ENCODE results near the gene GET4. TPM values are rescaled to one million over a fixed set of nuclear protein-coding genes. Genes with fewer than 3 reads are reported as not detected.

The GET4 gene
- total and polyA plus RNA-seq, 2 of the 8 experiments (the other 6 are each of a cell fraction or from before 2014, with no cell fraction given) = 56.7 to 74.1 TPM

- TF ChIP-seq, protein P1, sequence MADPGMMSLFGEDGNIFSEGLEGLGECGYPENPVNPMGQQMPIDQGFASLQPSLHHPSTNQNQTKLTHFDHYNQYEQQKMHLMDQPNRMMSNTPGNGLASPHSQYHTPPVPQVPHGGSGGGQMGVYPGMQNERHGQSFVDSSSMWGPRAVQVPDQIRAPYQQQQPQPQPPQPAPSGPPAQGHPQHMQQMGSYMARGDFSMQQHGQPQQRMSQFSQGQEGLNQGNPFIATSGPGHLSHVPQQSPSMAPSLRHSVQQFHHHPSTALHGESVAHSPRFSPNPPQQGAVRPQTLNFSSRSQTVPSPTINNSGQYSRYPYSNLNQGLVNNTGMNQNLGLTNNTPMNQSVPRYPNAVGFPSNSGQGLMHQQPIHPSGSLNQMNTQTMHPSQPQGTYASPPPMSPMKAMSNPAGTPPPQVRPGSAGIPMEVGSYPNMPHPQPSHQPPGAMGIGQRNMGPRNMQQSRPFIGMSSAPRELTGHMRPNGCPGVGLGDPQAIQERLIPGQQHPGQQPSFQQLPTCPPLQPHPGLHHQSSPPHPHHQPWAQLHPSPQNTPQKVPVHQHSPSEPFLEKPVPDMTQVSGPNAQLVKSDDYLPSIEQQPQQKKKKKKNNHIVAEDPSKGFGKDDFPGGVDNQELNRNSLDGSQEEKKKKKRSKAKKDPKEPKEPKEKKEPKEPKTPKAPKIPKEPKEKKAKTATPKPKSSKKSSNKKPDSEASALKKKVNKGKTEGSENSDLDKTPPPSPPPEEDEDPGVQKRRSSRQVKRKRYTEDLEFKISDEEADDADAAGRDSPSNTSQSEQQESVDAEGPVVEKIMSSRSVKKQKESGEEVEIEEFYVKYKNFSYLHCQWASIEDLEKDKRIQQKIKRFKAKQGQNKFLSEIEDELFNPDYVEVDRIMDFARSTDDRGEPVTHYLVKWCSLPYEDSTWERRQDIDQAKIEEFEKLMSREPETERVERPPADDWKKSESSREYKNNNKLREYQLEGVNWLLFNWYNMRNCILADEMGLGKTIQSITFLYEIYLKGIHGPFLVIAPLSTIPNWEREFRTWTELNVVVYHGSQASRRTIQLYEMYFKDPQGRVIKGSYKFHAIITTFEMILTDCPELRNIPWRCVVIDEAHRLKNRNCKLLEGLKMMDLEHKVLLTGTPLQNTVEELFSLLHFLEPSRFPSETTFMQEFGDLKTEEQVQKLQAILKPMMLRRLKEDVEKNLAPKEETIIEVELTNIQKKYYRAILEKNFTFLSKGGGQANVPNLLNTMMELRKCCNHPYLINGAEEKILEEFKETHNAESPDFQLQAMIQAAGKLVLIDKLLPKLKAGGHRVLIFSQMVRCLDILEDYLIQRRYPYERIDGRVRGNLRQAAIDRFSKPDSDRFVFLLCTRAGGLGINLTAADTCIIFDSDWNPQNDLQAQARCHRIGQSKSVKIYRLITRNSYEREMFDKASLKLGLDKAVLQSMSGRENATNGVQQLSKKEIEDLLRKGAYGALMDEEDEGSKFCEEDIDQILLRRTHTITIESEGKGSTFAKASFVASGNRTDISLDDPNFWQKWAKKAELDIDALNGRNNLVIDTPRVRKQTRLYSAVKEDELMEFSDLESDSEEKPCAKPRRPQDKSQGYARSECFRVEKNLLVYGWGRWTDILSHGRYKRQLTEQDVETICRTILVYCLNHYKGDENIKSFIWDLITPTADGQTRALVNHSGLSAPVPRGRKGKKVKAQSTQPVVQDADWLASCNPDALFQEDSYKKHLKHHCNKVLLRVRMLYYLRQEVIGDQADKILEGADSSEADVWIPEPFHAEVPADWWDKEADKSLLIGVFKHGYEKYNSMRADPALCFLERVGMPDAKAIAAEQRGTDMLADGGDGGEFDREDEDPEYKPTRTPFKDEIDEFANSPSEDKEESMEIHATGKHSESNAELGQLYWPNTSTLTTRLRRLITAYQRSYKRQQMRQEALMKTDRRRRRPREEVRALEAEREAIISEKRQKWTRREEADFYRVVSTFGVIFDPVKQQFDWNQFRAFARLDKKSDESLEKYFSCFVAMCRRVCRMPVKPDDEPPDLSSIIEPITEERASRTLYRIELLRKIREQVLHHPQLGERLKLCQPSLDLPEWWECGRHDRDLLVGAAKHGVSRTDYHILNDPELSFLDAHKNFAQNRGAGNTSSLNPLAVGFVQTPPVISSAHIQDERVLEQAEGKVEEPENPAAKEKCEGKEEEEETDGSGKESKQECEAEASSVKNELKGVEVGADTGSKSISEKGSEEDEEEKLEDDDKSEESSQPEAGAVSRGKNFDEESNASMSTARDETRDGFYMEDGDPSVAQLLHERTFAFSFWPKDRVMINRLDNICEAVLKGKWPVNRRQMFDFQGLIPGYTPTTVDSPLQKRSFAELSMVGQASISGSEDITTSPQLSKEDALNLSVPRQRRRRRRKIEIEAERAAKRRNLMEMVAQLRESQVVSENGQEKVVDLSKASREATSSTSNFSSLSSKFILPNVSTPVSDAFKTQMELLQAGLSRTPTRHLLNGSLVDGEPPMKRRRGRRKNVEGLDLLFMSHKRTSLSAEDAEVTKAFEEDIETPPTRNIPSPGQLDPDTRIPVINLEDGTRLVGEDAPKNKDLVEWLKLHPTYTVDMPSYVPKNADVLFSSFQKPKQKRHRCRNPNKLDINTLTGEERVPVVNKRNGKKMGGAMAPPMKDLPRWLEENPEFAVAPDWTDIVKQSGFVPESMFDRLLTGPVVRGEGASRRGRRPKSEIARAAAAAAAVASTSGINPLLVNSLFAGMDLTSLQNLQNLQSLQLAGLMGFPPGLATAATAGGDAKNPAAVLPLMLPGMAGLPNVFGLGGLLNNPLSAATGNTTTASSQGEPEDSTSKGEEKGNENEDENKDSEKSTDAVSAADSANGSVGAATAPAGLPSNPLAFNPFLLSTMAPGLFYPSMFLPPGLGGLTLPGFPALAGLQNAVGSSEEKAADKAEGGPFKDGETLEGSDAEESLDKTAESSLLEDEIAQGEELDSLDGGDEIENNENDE (IDR thresholded peaks at IDR 0.05; ENCODE audit: insufficient replicate concordance, low read length) = no peak
Measured at GRCh38 chr7:880450-880849, 4.1 kb downstream of the GET4 start (continued).

Measured in H1 (cell line).